HepG2 (cell line): ENCODE data around the gene CRB1. TPM values are rescaled to one million over a fixed set of nuclear protein-coding genes. Genes with fewer than 3 reads are reported as not detected.

Source experiments
- ATAC-seq: fragments of 200-7000 bp; cut with Tn5 transposase; 3 replicates; pipeline ENCODE4 v1.9.1; 2020; ENCODE audit warnings: mild to moderate bottlenecking, moderate library complexity
- BruUV-seq: library from RNA; stranded (reverse); fragments of 400-500 nt; replicated peaks from 2 replicates; lab custom pipeline; 2021; lab: Mats Ljungman, UMichigan
- CTCF ChIA-PET: fragments of 300-600 bp; formaldehyde crosslinking; extraction: SDS; loops from one replicate; lab custom pipeline; 2021; ENCODE audit warnings: low total read pairs, inconsistent platforms, low intra/inter-chr PET ratio; lab: Yijun Ruan, JAX
- POLR2A ChIA-PET: fragments of 350-600 bp; sonication (Branson Sonifier 250); formaldehyde crosslinking; loops from one replicate; lab custom pipeline; 2020; ENCODE audit warnings: antibody characterized with exemption, inconsistent platforms; lab: Yijun Ruan, JAX
- DNase-seq: peaks from one replicate; pipeline ENCODE4 v3.0.0-alpha.2; 2015; ENCODE audit warnings: low spot score
- FAIRE-seq: peaks from 3 replicates; lab custom pipeline; 2011; peaks lifted over from hg19 to GRCh38; lab: Jason Lieb, UNC
- H2AFZ ChIP-seq: one replicate; pipeline ENCODE4 v1.6.1; 2011; ENCODE audit warnings: low read length, inconsistent platforms
- H3K27ac ChIP-seq: fragments of 300-600 bp; 3 replicates; pipeline ENCODE4 v1.8.0; 2011; ENCODE audit warnings: mixed run types, mild to moderate bottlenecking, mixed read lengths, low read length, inconsistent platforms; ENCODE audit not compliant: insufficient read depth; ENCODE audit errors: extremely low read length
- H3K27me3 ChIP-seq, 2 experiments: fragments of 200-600 bp in 1 of 2; 2 replicates in 1 of 2; 3 replicates in 1 of 2; pipeline versions ENCODE4 v1.6.0 to v1.8.0; 2011; ENCODE audit warnings: low read length in 2 of 2, mild to moderate bottlenecking in 2 of 2, moderate library complexity in 2 of 2, inconsistent platforms in 1 of 2; ENCODE audit not compliant: insufficient read depth in 2 of 2, control insufficient read depth in 1 of 2
- H3K36me3 ChIP-seq, 2 experiments: fragments of 200-600 bp in 1 of 2; replicated peaks in 1 of 2; 2 replicates in 1 of 2; 3 replicates in 1 of 2; pipeline versions ENCODE4 v1.5.1 to v1.8.0; 2011; ENCODE audit warnings: low read length in 2 of 2, inconsistent platforms in 1 of 2; ENCODE audit not compliant: insufficient read depth in 2 of 2, control insufficient read depth in 1 of 2
- H3K4me1 ChIP-seq: 2 replicates; pipeline ENCODE4 v1.5.1; 2012; ENCODE audit warnings: low read length, inconsistent platforms; ENCODE audit not compliant: insufficient read depth
- H3K4me2 ChIP-seq: 2 replicates; pipeline ENCODE4 v1.6.0; 2011; ENCODE audit warnings: low read depth, low read length, inconsistent platforms
- H3K4me3 ChIP-seq, 3 experiments: fragments of 200-600 bp in 1 of 3; sonication (generic), shearing (Covaris generic) in 1 of 3; replicated peaks in 1 of 3; 2 replicates each; pipeline ENCODE4 v1.5.1; 2011 to 2016; ENCODE audit warnings: low read length in 3 of 3, inconsistent platforms in 2 of 3, low read depth in 2 of 3, mild to moderate bottlenecking in 2 of 3, control low read depth in 1 of 3, mixed read lengths in 1 of 3; ENCODE audit not compliant: insufficient read depth in 1 of 3
- H3K79me2 ChIP-seq: one replicate; pipeline ENCODE4 v1.6.1; 2011; ENCODE audit warnings: low read length, inconsistent platforms; ENCODE audit not compliant: insufficient read depth
- H3K9ac ChIP-seq: 2 replicates; pipeline ENCODE4 v1.6.0; 2011; ENCODE audit warnings: mild to moderate bottlenecking, low read depth, low read length, inconsistent platforms; ENCODE audit not compliant: insufficient read depth
- H3K9me3 ChIP-seq: 2 replicates; pipeline ENCODE4 v1.5.1; 2012; ENCODE audit warnings: mild to moderate bottlenecking, low read length
- H4K20me1 ChIP-seq: 2 replicates; pipeline ENCODE4 v1.6.0; 2011; ENCODE audit warnings: inconsistent platforms, mild to moderate bottlenecking, low read length, moderate library complexity; ENCODE audit not compliant: insufficient read depth
- CAMTA2 ChIP-seq: sonication (generic); formaldehyde crosslinking; IDR thresholded peaks from 2 replicates; pipeline ENCODE4 v1.4.0; 2020; ENCODE audit warnings: mild to moderate bottlenecking, missing genetic modification reagents, borderline replicate concordance
- DNMT1 ChIP-seq: sonication (generic); formaldehyde crosslinking; IDR thresholded peaks from 2 replicates; pipeline ENCODE4 v1.5.1; 2020; ENCODE audit warnings: mild to moderate bottlenecking, missing genetic modification reagents
- HES4 ChIP-seq: sonication (generic); formaldehyde crosslinking; IDR thresholded peaks from 2 replicates; pipeline ENCODE4 v1.9.0; 2021; ENCODE audit warnings: mild to moderate bottlenecking, missing genetic modification reagents, borderline replicate concordance
- JARID2 ChIP-seq: sonication (generic); formaldehyde crosslinking; IDR thresholded peaks from 2 replicates; pipeline ENCODE4 v1.8.1; 2023; ENCODE audit warnings: missing genetic modification reagents, inconsistent platforms; ENCODE audit not compliant: insufficient replicate concordance
- MAFF ChIP-seq: IDR thresholded peaks from 2 replicates; pipeline ENCODE4 v1.6.1; 2011; ENCODE audit warnings: low read depth, low read length, improper control_type of control experiment
- MIER2 ChIP-seq: IDR thresholded peaks from 2 replicates; pipeline ENCODE4 v1.6.1; 2016; ENCODE audit warnings: missing biosample characterization, missing genetic modification reagents
- NFATC3 ChIP-seq: sonication (generic); formaldehyde crosslinking; IDR thresholded peaks from 2 replicates; pipeline ENCODE4 v1.5.1; 2020; ENCODE audit warnings: mild to moderate bottlenecking, missing genetic modification reagents
- NFYC ChIP-seq: IDR thresholded peaks from 2 replicates; pipeline ENCODE4 v1.6.1; 2016; ENCODE audit warnings: missing genetic modification reagents, missing compliant biosample characterization
- PAX8 ChIP-seq: sonication (generic); formaldehyde crosslinking; IDR thresholded peaks from 2 replicates; pipeline ENCODE4 v1.8.0; 2022; ENCODE audit warnings: mild to moderate bottlenecking, missing genetic modification reagents, borderline replicate concordance
- REXO4 ChIP-seq: sonication (generic); formaldehyde crosslinking; IDR thresholded peaks from 2 replicates; pipeline ENCODE4 v1.8.0; 2022; ENCODE audit warnings: missing genetic modification reagents, mild to moderate bottlenecking, borderline replicate concordance
- SRSF9 ChIP-seq: fragments of 200-400 bp; formaldehyde crosslinking; IDR thresholded peaks from 2 replicates; pipeline ENCODE4 v1.6.1; 2018; ENCODE audit warnings: borderline replicate concordance, mild to moderate bottlenecking, low read depth, low read length; ENCODE audit not compliant: insufficient read depth, poor library complexity, severe bottlenecking
- TCF7L2 ChIP-seq: IDR thresholded peaks from 2 replicates; pipeline ENCODE4 v1.6.1; 2011; ENCODE audit warnings: mild to moderate bottlenecking, low read depth, low read length, moderate library complexity
- TSC22D2 ChIP-seq: sonication (generic); formaldehyde crosslinking; IDR thresholded peaks from 2 replicates; pipeline ENCODE4 v1.5.1; 2020; ENCODE audit warnings: missing genetic modification reagents, mild to moderate bottlenecking, borderline replicate concordance
- YEATS2 ChIP-seq: sonication (generic); formaldehyde crosslinking; IDR thresholded peaks from 2 replicates; pipeline ENCODE4 v1.4.0; 2020; ENCODE audit warnings: missing genetic modification reagents, borderline replicate concordance
- ZNF678 ChIP-seq: sonication (generic); formaldehyde crosslinking; IDR thresholded peaks from 2 replicates; pipeline ENCODE4 v1.4.0; 2020; ENCODE audit warnings: mild to moderate bottlenecking, missing genetic modification reagents
- ZNF790 ChIP-seq: sonication (generic); formaldehyde crosslinking; IDR thresholded peaks from 2 replicates; pipeline ENCODE4 v1.8.0; 2022; ENCODE audit warnings: missing genetic modification reagents, mild to moderate bottlenecking, borderline replicate concordance
- ZNF891 ChIP-seq: sonication (generic); formaldehyde crosslinking; IDR thresholded peaks from 2 replicates; pipeline ENCODE4 v1.5.0; 2020; ENCODE audit warnings: mild to moderate bottlenecking, missing genetic modification reagents
- WGBS: methylation state at CpG from one replicate; pipeline ENCODE4 v1.1.6; 2017; ENCODE audit warnings: low lambda C conversion rate; 5-methylcytosine and 5-hydroxymethylcytosine counted together
- in situ Hi-C: cut with HindIII; loops from 2 replicates; pipeline ENCODE4 v1.10.0; 2017; ENCODE audit warnings: low pct_unique_long_range_greater_than_20kb; ENCODE audit not compliant: extremely low pct_ligation_motif_present
- intact Hi-C: fragments of 100-400 bp; cut with micrococcal nuclease; formaldehyde crosslinking; loops from one replicate; pipeline ENCODE4 v1.10.0; 2022; ENCODE audit not compliant: unreplicated experiment
- polyA plus RNA-seq, 8 experiments: library from polyadenylated mRNA; depleted of rRNA in 3 of 8; stranded (reverse) in 7 of 8; unstranded in 1 of 8; fragments of >200 nt; fragmentation: Illumina TruSeq in 4 of 8; extraction: Trizol in 4 of 8; gene quantifications; 2 replicates each; pipeline versions ENCODE4 v1.2.1 to v1.2.3, GENCODE V29; 2011 to 2016; ENCODE audit warnings: low read depth in 4 of 8, missing spikeins in 1 of 8, mixed read lengths in 1 of 8; ENCODE audit not compliant: insufficient read depth in 1 of 8
- total RNA-seq, 5 experiments: library from RNA; depleted of rRNA; stranded (reverse); fragments of >200 nt; fragmentation: Illumina TruSeq; extraction: Trizol; gene quantifications; 2 replicates each; pipeline ENCODE4 v1.2.3, GENCODE V29; 2016; ENCODE audit warnings: low read depth in 1 of 5
- TF ChIP-seq, protein P1 (sequence below): sonication (generic); IDR thresholded peaks from 2 replicates; pipeline ENCODE4 v1.6.1; 2016; ENCODE audit warnings: low read depth, borderline replicate concordance
- TF ChIP-seq, protein P2 (sequence below): sonication (generic); formaldehyde crosslinking; IDR thresholded peaks from 2 replicates; pipeline ENCODE4 v1.5.1; 2020; ENCODE audit warnings: mild to moderate bottlenecking, missing genetic modification reagents, moderate library complexity
- TF ChIP-seq, protein P3 (sequence below): sonication (generic); formaldehyde crosslinking; IDR thresholded peaks from 2 replicates; pipeline ENCODE4 v1.8.0; 2022; ENCODE audit warnings: missing genetic modification reagents, mild to moderate bottlenecking, inconsistent platforms, borderline replicate concordance

CRB1 gene
- total and polyA plus RNA-seq, 2 of the 13 experiments (the other 11 are each of a cell fraction or from before 2014, with no cell fraction given), result 0.01 TPM; not detected in 1

DNA sequence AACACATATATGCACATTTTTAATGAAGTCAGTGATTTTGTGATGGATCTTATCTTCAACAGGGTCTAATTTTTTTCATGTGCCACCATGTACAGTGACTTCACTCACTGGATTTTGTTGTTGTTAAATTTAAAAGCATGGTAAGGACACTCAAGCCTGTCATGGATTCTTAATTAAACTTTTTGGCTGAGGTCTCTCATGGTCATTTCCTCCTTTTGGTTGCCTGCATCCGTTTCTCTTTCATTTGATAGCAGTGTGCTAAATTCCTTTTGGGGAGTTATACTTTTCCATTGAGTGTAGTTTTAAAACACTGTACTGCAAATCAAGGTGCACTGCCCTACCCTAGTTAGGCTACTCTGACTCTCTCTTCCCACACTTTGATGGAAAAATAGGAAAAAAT lies 13.2 kb upstream of the CRB1 start:
- TF ChIP-seq CAMTA2 (CRISPR knock-in tag), result no peak
- TF ChIP-seq PAX8 (CRISPR knock-in tag), result no peak
- TF ChIP-seq NFYC (CRISPR knock-in tag), result no peak
- TF ChIP-seq, protein P1, sequence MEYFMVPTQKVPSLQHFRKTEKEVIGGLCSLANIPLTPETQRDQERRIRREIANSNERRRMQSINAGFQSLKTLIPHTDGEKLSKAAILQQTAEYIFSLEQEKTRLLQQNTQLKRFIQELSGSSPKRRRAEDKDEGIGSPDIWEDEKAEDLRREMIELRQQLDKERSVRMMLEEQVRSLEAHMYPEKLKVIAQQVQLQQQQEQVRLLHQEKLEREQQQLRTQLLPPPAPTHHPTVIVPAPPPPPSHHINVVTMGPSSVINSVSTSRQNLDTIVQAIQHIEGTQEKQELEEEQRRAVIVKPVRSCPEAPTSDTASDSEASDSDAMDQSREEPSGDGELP, result no peak
- TF ChIP-seq ZNF891, result no peak
- TF ChIP-seq, protein P2, sequence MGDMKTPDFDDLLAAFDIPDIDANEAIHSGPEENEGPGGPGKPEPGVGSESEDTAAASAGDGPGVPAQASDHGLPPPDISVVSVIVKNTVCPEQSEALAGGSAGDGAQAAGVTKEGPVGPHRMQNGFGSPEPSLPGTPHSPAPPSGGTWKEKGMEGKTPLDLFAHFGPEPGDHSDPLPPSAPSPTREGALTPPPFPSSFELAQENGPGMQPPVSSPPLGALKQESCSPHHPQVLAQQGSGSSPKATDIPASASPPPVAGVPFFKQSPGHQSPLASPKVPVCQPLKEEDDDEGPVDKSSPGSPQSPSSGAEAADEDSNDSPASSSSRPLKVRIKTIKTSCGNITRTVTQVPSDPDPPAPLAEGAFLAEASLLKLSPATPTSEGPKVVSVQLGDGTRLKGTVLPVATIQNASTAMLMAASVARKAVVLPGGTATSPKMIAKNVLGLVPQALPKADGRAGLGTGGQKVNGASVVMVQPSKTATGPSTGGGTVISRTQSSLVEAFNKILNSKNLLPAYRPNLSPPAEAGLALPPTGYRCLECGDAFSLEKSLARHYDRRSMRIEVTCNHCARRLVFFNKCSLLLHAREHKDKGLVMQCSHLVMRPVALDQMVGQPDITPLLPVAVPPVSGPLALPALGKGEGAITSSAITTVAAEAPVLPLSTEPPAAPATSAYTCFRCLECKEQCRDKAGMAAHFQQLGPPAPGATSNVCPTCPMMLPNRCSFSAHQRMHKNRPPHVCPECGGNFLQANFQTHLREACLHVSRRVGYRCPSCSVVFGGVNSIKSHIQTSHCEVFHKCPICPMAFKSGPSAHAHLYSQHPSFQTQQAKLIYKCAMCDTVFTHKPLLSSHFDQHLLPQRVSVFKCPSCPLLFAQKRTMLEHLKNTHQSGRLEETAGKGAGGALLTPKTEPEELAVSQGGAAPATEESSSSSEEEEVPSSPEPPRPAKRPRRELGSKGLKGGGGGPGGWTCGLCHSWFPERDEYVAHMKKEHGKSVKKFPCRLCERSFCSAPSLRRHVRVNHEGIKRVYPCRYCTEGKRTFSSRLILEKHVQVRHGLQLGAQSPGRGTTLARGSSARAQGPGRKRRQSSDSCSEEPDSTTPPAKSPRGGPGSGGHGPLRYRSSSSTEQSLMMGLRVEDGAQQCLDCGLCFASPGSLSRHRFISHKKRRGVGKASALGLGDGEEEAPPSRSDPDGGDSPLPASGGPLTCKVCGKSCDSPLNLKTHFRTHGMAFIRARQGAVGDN (CRISPR knock-in tag), result no peak
- TF ChIP-seq MAFF, result no peak
- TF ChIP-seq NFATC3 (CRISPR knock-in tag), result no peak
- TF ChIP-seq ZNF678, result no peak
- TF ChIP-seq SRSF9, result no peak
- TF ChIP-seq, protein P3, sequence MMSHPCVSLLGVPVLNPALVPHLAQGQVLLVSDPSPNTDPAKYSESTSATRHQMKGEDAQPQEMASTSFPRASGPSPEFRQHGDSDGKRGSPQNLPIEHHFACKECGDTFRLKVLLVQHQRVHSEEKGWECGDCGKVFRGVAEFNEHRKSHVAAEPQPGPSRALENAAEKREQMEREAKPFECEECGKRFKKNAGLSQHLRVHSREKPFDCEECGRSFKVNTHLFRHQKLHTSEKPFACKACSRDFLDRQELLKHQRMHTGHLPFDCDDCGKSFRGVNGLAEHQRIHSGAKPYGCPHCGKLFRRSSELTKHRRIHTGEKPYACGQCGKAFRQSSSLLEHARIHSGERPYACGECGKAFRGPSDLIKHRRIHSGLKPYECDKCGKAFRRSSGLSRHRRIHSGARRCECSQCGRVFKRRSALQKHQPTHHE (CRISPR knock-in tag), result no peak
- no peak for TF ChIP-seq MIER2 (CRISPR knock-in tag)
- TF ChIP-seq DNMT1 (CRISPR knock-in tag), result no peak
- no peak for TF ChIP-seq HES4 (CRISPR knock-in tag)
- TF ChIP-seq JARID2 (CRISPR knock-in tag), result no peak
- no peak for TF ChIP-seq TCF7L2
- TF ChIP-seq TSC22D2, result no peak
- TF ChIP-seq ZNF790 (CRISPR knock-in tag), result no peak
- no peak for TF ChIP-seq YEATS2 (CRISPR knock-in tag)
- no peak for TF ChIP-seq REXO4
- ATAC-seq (no peak), FAIRE-seq (no peak), DNase-seq (no peak)
- H3K9me3 ChIP-seq, result no peaks in the 10 kb centered on the region
- ChIA-PET POLR2A (no interaction called here), CTCF (no interaction called here)
- H3K27ac ChIP-seq, result no peak overlapping the region
- H3K4me3 ChIP-seq, result no peak overlapping the region
- no peak overlapping the region for H3K9ac ChIP-seq
- 5% methylated on average over 1 of the region's 1 CpG for WGBS
- in situ Hi-C loops (no loop called here), intact Hi-C loops (no loop called here)
- H3K4me2 ChIP-seq, result no peak overlapping the region
- BruUV-seq, result no TSS peak
- no peaks in the 10 kb centered on the region for H3K36me3 ChIP-seq
- no peaks in the 10 kb centered on the region for H3K27me3 ChIP-seq
- no peaks in the 10 kb centered on the region for H3K79me2 ChIP-seq
- H2AFZ ChIP-seq, result no peak overlapping the region
- no peaks in the 10 kb centered on the region for H4K20me1 ChIP-seq
- H3K4me1 ChIP-seq, result no peaks in the 10 kb centered on the region
